GM18909 (cell line): Measurements from ENCODE around the gene ARL17B.
"Not testable (repeated sequence)": the region's sequence is repeated elsewhere in the genome, so short reads cannot be mapped to it uniquely, and the experiment has no call there.

ENCODE experiments used
- ATAC-seq: cut with Tn5 transposase; IDR thresholded peaks from one replicate; pipeline ENCODE4 v1.9.1; 2021; ENCODE audit warnings: mild to moderate bottlenecking; ENCODE audit not compliant: unreplicated experiment, poor library complexity

Gene ARL17B

GRCh38 chr17:46361755-46362154, at the start of gene ARL17B:
Gene ARL17B (minus strand): TSS chr17:46361766. CDS start chr17:46358397, 3,369 bp downstream.
- ATAC-seq = peak; percentile 95

GRCh38 chr17:46409864-46410263, 48.3 kb upstream of the ARL17B start:
- ATAC-seq = not testable (repeated sequence)

- not testable (repeated sequence) for ATAC-seq
Observed at GRCh38 chr17:46407155-46407554, 45.6 kb upstream of the ARL17B start.

- not testable (repeated sequence) for ATAC-seq
Observed at GRCh38 chr17:46401033-46401787, 39.6 kb upstream of the ARL17B start.

- ATAC-seq = not testable (repeated sequence)
Observed at GRCh38 chr17:46400543-46400942, 39.0 kb upstream of the ARL17B start.

GRCh38 chr17:46399993-46400392, 38.4 kb upstream of the ARL17B start:
- ATAC-seq = not testable (repeated sequence)

- ATAC-seq = not testable (repeated sequence)
Observed at GRCh38 chr17:46396292-46396691, 34.7 kb upstream of the ARL17B start.

GRCh38 chr17:46393702-46394101, 32.1 kb upstream of the ARL17B start:
- not testable (repeated sequence) for ATAC-seq

GRCh38 chr17:46385491-46385890, 23.9 kb upstream of the ARL17B start:
- ATAC-seq = not testable (repeated sequence)

- ATAC-seq = not testable (repeated sequence)
Observed at GRCh38 chr17:46383118-46383517, 21.6 kb upstream of the ARL17B start.

- peak; percentile 32 for ATAC-seq
Observed at GRCh38 chr17:46373418-46373817, 11.9 kb upstream of the ARL17B start.

GRCh38 chr17:46372236-46373229, 11.0 kb upstream of the ARL17B start:
- ATAC-seq = peak; percentile 82

- ATAC-seq = not testable (repeated sequence)
Observed at GRCh38 chr17:46367520-46367919, 6.0 kb upstream of the ARL17B start.

GRCh38 chr17:46361145-46361735, 326 bp downstream of the ARL17B start:
- ATAC-seq = peak; percentile 49

- not testable (repeated sequence) for ATAC-seq
Observed at GRCh38 chr17:46353856-46354255, 7.7 kb downstream of the ARL17B start.

- ATAC-seq = not testable (repeated sequence)
Observed at GRCh38 chr17:46349060-46349459, 12.5 kb downstream of the ARL17B start.

GRCh38 chr17:46348345-46348744, 13.2 kb downstream of the ARL17B start:
- ATAC-seq = not testable (repeated sequence)

- ATAC-seq = not testable (repeated sequence)
Observed at GRCh38 chr17:46342131-46342530, 19.4 kb downstream of the ARL17B start.

- not testable (repeated sequence) for ATAC-seq
Observed at GRCh38 chr17:46341220-46341619, 20.3 kb downstream of the ARL17B start.

- ATAC-seq = not testable (repeated sequence)
Observed at GRCh38 chr17:46294831-46295230, 66.7 kb downstream of the ARL17B start, which contains the start of gene LRRC37A. Gene LRRC37A (plus strand): TSS chr17:46295131. CDS start chr17:46295134, 3 bp downstream.
